Measurements from ENCODE around the gene ARHGEF12. TPM values are rescaled to one million over a fixed set of nuclear protein-coding genes. Genes with fewer than 3 reads are reported as not detected.

ARHGEF12 gene, protein sequence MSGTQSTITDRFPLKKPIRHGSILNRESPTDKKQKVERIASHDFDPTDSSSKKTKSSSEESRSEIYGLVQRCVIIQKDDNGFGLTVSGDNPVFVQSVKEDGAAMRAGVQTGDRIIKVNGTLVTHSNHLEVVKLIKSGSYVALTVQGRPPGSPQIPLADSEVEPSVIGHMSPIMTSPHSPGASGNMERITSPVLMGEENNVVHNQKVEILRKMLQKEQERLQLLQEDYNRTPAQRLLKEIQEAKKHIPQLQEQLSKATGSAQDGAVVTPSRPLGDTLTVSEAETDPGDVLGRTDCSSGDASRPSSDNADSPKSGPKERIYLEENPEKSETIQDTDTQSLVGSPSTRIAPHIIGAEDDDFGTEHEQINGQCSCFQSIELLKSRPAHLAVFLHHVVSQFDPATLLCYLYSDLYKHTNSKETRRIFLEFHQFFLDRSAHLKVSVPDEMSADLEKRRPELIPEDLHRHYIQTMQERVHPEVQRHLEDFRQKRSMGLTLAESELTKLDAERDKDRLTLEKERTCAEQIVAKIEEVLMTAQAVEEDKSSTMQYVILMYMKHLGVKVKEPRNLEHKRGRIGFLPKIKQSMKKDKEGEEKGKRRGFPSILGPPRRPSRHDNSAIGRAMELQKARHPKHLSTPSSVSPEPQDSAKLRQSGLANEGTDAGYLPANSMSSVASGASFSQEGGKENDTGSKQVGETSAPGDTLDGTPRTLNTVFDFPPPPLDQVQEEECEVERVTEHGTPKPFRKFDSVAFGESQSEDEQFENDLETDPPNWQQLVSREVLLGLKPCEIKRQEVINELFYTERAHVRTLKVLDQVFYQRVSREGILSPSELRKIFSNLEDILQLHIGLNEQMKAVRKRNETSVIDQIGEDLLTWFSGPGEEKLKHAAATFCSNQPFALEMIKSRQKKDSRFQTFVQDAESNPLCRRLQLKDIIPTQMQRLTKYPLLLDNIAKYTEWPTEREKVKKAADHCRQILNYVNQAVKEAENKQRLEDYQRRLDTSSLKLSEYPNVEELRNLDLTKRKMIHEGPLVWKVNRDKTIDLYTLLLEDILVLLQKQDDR (N-terminal part only)
- total RNA-seq: 92.5 TPM
- long read RNA-seq, partial matches to known transcripts: 6 of 23 reads
- long read RNA-seq, other reads (novel, unspliced or antisense): 17 of 23 reads

DNA sequence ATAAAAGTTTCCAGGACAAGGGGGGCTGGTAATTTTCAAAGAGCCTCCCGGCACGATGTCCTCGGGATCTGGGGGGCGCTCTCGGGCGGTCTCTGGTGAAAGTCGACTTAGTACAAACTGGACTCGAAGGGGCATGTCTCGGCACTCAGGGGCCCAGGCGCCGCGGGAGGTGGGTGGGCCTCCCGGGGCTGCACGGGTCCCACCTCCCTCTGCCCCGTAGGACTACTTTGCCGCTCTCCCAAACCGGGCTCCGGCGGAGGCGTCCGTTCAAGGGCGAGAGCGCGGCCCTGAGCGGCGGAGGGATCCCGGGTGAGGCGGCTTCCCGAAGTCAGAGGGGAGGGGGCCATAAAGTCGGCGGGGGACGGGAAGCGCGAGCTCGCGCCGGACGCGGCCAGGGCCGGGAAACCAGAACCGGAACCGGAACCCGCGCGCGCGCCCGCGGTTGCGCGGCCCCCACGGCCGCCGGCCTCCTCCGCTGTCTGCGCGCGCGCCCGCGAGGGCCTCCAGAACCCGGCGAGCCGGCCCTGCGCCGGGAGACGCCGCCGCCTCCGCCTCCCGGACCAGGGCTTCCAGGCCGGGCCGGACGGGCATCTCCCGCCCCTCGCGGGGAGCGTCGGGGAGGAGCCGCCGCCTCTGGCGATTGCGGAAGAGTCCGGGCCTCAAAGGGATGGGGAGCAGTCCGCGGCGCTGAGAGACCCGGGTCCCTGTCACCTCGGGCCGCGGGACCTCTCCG, at the start of gene ARHGEF12:
TSS of gene ARHGEF12 (plus strand) at position 506 of the 733 bp plus-strand sequence. CDS start 831 bp downstream, outside the sequence.
- intact Hi-C loops (cut with micrococcal nuclease): loop anchor here (5.0 kb wide), 1 partner anchor 96 kb away; no protein-coding TSS in a partner anchor
- DNase-seq: peak; percentile 98

DNA sequence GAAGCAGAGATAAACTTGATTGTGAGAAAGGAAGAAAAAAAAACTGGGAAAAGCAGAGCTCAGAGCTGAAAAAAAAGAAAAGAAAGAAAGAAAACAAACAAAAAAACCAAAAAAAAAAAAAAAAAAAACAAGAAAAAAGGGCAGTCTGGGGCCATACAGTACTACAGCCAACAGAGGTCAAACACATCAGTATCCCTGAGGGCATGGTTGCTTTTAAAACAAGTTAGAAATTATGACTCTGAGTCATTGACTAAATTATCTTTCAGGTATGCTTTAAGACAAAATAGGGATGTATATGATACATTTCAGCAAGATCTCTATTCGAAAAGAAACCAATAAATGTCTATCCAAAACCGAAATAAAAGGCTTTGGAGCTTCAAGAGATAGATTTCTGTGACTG, 48.2 kb upstream of the ARHGEF12 start:
- ATAC-seq: no peak
- intact Hi-C loops (cut with micrococcal nuclease): no loop called here
- DNase-seq: no peak

More for the DNA sequence above, at the start of gene ARHGEF12:
- peak; percentile 79 for ATAC-seq

DNA sequence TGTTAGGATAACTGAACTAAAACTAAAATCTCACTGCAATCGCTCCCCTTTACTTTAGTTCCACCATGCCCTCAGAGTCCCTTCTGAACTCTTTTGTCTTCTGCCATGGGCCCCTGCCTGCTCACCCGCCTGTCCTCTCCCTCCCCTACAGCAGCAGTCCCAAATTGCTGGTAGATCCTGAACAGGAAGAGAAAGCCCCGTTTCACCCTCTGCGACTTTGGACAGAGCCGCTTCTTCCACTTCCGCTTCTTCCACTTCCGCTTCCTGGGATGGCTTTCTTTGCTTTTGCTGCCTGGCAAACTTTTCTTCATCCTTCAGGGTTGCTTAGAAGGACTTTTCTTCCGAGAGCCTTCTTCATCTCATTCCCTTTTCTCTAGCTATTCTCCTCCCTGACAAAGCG, 46.8 kb upstream of the ARHGEF12 start:
- intact Hi-C loops (cut with micrococcal nuclease): no loop called here
- ATAC-seq (no peak), DNase-seq (no peak)

DNA sequence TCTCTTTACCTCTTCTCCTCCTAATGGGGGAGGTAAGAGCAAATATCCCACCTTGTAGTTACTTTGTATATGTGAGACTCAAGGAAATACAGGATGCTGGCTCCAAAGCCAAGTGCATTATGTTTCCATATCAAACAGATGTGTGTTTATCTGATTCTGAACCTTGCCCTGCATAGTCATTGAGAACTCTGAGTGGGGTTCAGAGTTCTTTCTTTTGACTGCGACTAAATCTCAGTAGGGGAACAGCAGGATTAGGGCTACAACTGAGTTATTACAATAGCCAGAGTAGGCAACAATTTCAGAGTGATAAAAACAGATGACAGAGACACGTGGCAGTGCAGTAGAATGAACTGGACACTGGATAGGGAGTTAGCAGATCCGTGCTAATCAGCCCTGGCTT, 45.3 kb upstream of the ARHGEF12 start:
- no peak for DNase-seq
- intact Hi-C loops (cut with micrococcal nuclease): no loop called here
- ATAC-seq: no peak

DNA sequence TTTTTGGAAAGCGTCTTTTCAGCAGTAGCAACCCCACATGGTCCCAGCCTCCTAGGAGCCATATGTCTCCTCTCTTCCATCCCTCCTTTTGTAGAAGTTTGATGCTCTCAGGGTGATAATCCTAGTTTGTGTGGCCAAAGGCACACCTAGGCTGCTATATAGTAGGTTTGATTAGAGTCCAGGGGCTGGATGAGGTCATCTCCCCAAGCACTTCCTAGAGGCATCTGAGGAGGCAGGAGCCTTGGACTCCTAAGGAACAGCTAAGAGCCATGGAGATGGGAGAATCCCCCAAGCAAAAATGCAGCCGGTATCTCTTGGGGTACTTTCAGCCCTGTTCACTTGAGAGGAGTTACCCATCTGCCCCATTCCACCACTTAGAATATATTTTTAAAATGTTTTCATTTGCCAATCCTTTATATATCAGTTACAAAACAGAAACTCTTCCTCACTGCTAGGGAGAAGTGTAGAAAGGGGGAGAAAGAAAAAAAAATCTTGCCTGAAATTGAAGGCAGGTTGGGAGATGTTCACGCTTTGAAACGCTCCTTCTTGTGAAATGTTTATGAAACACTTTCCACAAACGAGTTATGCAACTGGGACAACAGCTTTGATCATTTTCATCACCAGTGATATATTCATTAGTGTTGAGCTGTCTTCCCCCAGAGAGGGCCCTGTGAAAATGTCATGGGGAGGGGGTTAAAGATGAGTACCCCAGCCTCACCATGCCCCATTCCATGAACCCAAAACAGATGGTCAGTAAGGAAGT, 43.0 kb upstream of the ARHGEF12 start:
- no peak for DNase-seq
- intact Hi-C loops (cut with micrococcal nuclease): no loop called here
- ATAC-seq: no peak

DNA sequence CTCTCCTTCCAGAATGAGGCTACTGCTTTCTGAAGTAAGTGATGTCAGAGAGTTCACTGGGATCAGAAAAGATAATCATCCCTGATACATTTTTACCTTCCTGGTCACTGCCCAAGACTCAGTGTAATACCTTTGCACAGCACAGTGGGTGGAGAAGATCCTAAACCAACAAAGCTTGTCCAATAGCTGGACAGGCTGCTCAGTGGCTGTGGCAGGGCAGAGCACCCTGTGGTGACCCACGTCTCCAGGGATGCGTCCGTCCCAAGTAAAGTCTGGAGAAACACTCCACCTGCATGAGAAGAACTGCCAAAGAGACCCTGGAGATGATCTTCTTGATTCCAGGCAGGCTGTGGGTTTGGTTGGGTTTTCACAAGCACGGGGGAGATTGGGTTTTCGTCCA, 42.1 kb upstream of the ARHGEF12 start:
- intact Hi-C loops (cut with micrococcal nuclease): no loop called here
- no peak for ATAC-seq
- DNase-seq: no peak

DNA sequence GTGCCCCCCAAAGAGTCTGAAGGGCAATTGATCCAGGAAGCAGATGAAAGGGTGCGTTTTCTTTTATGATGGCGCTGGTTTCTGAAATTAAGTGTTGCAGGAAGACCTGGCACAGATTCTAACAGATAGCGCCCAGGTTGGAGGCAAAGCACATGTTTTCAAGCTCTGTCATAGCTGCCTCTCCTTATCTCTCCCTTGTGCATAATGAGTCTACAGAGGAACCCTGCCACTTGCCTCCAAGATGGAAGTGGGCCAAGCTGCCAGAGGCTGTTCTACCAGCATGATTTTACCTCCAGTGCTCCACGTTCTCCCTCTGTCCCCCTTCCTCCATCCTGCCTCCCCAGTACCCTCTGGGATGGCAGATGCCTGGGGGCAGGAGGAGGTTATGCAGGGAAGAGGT, 41.1 kb upstream of the ARHGEF12 start:
- DNase-seq (no peak), ATAC-seq (peak; percentile 63)
- intact Hi-C loops (cut with micrococcal nuclease): no loop called here

DNA sequence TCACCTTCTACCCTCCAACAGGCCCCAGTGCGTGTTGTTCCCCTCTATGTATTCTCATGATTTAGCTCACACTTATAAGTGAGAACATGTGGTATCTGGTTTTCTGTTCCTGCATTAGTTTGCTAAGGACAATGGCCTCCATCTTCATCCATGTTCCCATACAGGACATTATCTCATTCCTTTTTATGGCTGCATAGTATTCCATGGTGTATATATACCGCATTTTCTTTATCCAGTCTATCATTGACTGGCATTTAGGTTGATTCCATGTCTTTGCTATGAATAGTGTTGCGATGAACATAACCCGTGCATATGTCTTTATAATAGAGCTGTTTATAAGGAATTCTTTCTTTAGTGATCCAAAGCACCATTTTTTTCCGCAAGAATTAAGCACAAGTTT, 39.7 kb upstream of the ARHGEF12 start:
- DNase-seq (no peak), ATAC-seq (no peak)
- intact Hi-C loops (cut with micrococcal nuclease): no loop called here

DNA sequence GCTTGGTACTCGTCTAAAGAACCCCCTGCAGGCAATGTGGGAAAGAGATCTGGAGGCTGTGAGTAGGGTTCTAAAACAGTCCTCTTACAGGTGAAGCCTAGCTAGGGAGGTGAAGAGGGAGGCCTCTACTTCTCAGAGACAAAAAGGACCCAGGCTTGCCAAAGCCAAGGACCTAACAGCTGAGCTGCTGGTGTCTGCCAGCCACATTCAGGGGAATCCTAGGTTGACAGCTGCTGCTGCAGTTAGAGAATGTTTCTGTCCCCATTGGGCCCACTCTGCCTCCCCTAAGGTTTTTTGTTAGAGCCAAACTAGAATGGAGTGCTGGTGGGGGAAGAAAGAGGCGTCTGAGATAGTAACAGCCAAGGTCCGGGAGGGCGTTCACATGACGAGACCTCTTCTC, 37.8 kb upstream of the ARHGEF12 start:
- no peak for ATAC-seq
- intact Hi-C loops (cut with micrococcal nuclease): no loop called here

DNA sequence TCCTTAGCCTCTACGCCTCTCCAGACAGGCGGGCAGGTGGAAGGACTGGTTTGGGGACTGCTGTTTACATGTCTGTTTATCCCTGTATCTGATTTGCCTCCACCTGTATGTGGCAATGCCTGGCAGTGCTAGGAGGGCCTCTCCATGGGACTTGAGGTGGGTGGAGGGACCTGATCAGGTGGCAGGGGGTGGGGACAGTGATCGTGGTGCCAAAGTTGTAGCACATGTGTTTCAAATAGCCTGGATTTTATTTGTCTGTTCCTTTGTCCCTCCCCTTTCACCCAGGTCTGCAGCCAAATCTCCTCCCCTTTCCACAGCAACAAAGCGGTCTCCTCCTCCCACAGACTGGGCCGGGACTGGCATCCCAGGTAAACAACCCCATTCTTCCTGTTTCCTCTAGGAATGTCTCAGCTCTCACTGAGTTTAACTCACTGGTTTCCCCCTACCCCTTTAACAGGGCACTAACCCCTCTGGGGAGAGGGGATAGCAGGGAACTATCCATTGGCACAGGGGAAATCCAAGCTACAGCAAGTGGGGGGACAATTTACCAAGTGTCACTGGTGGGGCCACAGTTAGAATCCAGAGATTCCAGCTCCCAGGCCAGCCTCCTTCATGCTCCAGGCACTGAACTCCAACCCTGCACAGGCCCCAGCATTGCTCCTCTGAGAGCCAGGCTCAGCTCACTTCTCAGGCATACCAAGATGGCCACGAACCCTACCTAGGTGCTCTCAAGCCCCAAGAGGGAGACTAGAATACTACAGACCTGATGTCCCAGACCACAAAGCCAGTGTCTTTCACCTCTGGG, 34.0 kb upstream of the ARHGEF12 start:
- intact Hi-C loops (cut with micrococcal nuclease): loop anchor here (5.0 to 10.0 kb wide), 2 partner anchors 70 to 127 kb away; no protein-coding TSS in a partner anchor
- no peak for ATAC-seq

More for the DNA sequence above, 37.8 kb upstream of the ARHGEF12 start:
- DNase-seq: no peak

DNA sequence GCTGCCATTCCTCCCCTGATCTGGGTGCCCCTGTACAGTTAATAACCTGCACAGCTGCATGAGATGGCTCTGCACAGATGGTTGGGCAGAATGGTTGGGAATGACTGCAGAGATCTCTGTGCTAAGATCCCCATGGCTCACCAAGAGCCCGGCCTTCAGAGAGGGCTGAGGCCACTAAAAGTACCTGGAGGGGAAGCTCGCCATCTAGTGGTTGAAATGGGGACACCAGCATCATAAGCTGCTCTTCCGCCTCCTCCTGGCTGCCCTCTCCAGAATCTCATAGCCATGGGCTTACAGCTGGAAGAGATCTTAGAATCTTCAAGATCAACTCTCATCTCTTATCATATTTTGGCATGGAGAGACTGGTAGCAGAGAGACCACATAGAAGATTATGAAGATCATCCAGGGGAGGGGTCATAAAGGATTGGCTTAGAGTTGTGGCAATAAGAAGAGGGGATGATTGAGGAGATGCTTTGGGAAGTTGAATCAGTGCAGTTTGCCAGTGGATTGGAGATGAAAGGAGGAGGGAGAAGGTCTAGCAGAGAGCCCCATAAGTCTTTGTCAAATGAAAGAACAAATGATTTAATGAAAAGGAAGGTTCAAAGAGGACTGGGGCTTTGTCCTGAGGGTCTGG, 33.1 kb upstream of the ARHGEF12 start:
- intact Hi-C loops (cut with micrococcal nuclease): loop anchor here (5.0 to 10.0 kb wide), 2 partner anchors 71 to 128 kb away; no protein-coding TSS in a partner anchor
- ATAC-seq: peak; percentile 84
- peak; percentile 67 for DNase-seq

More for the DNA sequence above, 34.0 kb upstream of the ARHGEF12 start:
- no peak for DNase-seq

DNA sequence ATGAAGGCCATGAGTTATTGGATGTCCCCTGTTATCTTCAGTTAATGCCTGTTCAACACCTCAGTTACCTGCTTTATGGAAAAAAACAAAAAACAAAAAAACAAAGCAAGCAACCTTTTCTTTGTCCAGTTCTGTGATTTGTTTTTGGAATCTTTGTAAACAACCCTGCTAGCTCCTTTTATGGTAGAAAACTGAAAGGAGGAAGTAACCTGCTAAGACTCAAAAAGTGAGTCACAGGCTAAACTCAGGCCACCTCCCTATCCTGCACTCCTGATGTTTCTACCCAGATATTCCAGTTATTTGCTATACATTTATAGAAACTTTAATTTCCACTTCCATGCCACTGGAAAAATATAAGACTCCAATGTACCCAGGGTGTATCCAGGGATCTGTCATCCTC, 31.7 kb upstream of the ARHGEF12 start:
- ATAC-seq (no peak), DNase-seq (no peak)
- intact Hi-C loops (cut with micrococcal nuclease): loop anchor here (5.0 to 10.0 kb wide), 2 partner anchors 72 to 130 kb away; no protein-coding TSS in a partner anchor

DNA sequence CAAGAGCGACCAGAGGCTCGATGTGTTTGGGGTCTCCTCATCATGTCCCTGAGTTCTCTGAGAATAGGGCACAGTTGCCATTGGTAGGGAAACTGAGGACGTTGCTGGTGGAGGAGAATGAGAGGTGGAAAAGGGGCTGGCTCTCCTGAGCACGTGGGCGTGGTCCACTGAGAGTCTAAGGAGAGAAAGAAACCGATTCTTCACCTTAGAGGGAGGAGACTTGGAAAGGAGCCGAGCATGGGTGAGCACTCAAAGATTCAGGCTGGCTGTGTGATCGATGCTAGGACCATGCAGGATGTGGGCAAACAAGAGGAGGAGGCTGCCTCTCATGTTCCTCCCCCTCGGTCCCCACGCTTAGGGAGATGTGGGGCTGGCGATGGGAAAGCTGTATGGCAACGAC, 30.9 kb upstream of the ARHGEF12 start:
- intact Hi-C loops (cut with micrococcal nuclease): loop anchor here (10.0 kb wide), 1 partner anchor 130 kb away; no protein-coding TSS in a partner anchor
- no peak for DNase-seq
- no peak for ATAC-seq

DNA sequence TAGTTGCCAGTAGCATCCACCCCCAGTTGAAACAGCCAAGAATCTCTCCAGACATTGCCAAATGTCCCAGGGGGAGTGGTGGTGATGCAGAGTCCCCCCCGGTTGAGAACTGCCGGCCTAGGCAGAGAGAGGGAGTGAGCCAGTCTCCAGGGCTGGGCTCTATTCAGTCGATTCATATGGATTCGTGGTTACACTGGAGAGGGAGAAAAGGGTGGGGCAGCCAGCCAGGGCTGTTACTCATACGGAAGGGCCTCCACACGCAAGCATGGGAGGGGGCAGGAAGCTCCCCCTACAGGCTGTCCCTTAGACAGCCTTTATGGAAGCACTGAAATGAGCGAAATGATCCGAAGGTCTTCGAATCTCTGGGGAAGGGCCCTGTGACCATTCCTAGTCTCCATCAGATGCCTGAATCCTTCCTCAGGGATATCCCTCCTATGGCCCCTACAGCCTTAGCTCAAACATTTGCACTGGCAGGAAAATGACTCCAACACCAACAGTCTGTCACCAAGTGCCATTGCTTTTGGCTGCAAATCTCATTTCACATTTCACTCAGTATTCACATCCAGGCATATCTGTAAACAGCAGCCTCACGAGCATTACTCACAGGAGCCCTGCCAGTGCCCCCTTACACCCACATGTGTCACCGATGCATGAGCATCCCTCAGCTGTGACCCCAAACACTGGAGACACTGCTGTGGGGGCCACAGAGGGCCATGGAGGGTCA, 29.5 kb upstream of the ARHGEF12 start:
- no peak for ATAC-seq
- DNase-seq: peak; percentile 55
- intact Hi-C loops (cut with micrococcal nuclease): loop anchor here (10.0 kb wide), 1 partner anchor 132 kb away; no protein-coding TSS in a partner anchor

DNA sequence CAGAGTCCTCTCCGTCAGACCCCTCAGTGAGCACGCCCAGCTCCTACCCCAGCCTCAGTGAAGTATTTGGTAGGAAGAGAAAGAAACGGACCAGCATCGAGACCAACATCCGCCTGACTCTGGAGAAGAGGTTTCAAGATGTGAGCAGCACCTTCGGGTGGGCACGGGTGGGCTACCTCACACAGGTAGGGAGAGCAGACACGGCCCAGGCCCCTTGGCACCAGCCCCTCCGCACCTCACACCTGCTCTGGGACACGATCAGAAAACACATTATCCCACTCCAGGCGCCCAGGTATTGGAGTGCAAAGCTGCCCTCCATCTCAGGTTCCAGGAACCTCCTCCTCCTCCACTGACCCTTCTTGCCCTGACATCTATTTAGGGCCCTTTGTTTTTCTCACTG, 28.7 kb upstream of the ARHGEF12 start:
- ATAC-seq: no peak
- intact Hi-C loops (cut with micrococcal nuclease): loop anchor here (10.0 kb wide), 1 partner anchor 133 kb away; no protein-coding TSS in a partner anchor
- DNase-seq: no peak

DNA sequence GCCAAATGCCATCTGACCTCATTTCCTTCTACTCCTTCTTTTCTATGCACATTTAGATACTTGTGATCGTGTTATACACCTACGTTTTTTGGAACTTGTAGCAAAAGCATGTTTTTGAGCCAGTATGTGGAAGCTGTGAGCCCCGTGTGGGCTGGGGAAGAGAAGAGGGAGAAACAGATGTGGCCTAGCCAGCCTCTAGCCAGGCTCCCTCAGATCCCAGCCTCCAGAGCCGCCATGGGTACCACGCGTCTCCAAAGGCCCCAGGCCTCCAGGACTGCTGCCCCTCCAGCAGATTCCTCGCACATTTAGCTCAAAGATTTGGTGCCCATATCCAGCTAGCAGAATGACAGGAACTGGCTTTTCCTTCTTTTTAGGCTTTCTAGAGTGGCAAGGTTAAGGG, 28.1 kb upstream of the ARHGEF12 start:
- DNase-seq (no peak), ATAC-seq (no peak)
- intact Hi-C loops (cut with micrococcal nuclease): loop anchor here (10.0 kb wide), 1 partner anchor 133 kb away; no protein-coding TSS in a partner anchor

Data from left ventricle myocardium superior (tissue), 1 donor.